IMR-90 (cell line): ENCODE results near the gene PIP4K2B. TPM values are rescaled to one million over a fixed set of nuclear protein-coding genes. Genes with fewer than 3 reads are reported as not detected.
A peak's percentile ranks its signal among the peaks of the same experiment; 100 is the strongest.

Experiments
- ATAC-seq: fragments of 200-7000 bp; cut with Tn5 transposase; 2 replicates; pipeline ENCODE4 v1.9.1; 2020; ENCODE audit warnings: low read depth, mild to moderate bottlenecking, moderate library complexity
- BruUV-seq: library from RNA; stranded (reverse); fragments of 400-500 nt; replicated peaks from 2 replicates; lab custom pipeline; 2021; lab: Mats Ljungman, UMichigan
- CTCF ChIA-PET: fragments of 300-600 bp; formaldehyde crosslinking; extraction: SDS; loops from one replicate; lab custom pipeline; 2021; ENCODE audit warnings: antibody characterized with exemption; lab: Yijun Ruan, JAX
- POLR2A ChIA-PET: fragments of 300-600 bp; sonication (Branson Sonifier 250); formaldehyde crosslinking; loops from one replicate; lab custom pipeline; 2022; ENCODE audit warnings: antibody characterized with exemption; ENCODE audit not compliant: unreplicated experiment; lab: Charles Lee
- DNase-seq: peaks from one replicate; pipeline ENCODE4 v3.0.0; 2013
- H2AFZ ChIP-seq: replicated peaks from 2 replicates; pipeline ENCODE3; 2013; ENCODE audit warnings: low read length, mild to moderate bottlenecking; ENCODE audit not compliant: poor library complexity
- H2AK5ac ChIP-seq: 2 replicates; pipeline ENCODE4 v1.6.1; 2013; ENCODE audit warnings: low read depth, low read length, inconsistent platforms
- H2AK9ac ChIP-seq: replicated peaks from 2 replicates; pipeline ENCODE3; 2013; ENCODE audit warnings: mild to moderate bottlenecking, low read depth, low read length, moderate library complexity; ENCODE audit not compliant: poor library complexity
- H2BK120ac ChIP-seq: 2 replicates; pipeline ENCODE4 v1.6.1; 2013; ENCODE audit warnings: low read depth, low read length, inconsistent platforms
- H2BK15ac ChIP-seq: 3 replicates; pipeline ENCODE4 v1.6.1; 2013; ENCODE audit warnings: low read depth, low read length, inconsistent platforms
- H2BK20ac ChIP-seq: 2 replicates; pipeline ENCODE4 v1.6.1; 2013; ENCODE audit warnings: low read depth, mild to moderate bottlenecking, inconsistent platforms, low read length, moderate library complexity
- H2BK5ac ChIP-seq: 2 replicates; pipeline ENCODE4 v1.6.1; 2013; ENCODE audit warnings: mild to moderate bottlenecking, low read depth, low read length, inconsistent platforms; ENCODE audit not compliant: poor library complexity, severe bottlenecking
- H3K14ac ChIP-seq: replicated peaks from 2 replicates; pipeline ENCODE4 v1.6.1; 2013; ENCODE audit warnings: low read depth, low read length, inconsistent platforms
- H3K18ac ChIP-seq: 2 replicates; pipeline ENCODE4 v1.6.1; 2013; ENCODE audit warnings: low read depth, low read length, control low read depth
- H3K23ac ChIP-seq: 2 replicates; pipeline ENCODE4 v1.6.1; 2013; ENCODE audit warnings: low read depth, low read length, inconsistent platforms
- H3K27ac ChIP-seq: 2 replicates; pipeline ENCODE4 v1.5.1; 2013; ENCODE audit warnings: mild to moderate bottlenecking, control low read depth, low read length; ENCODE audit not compliant: insufficient read depth
- H3K27me3 ChIP-seq: 2 replicates; pipeline ENCODE4 v1.6.1; 2013; ENCODE audit warnings: low read length; ENCODE audit not compliant: control insufficient read depth, insufficient read depth
- H3K36me3 ChIP-seq: 2 replicates; pipeline ENCODE4 v1.6.1; 2013; ENCODE audit warnings: low read length, mixed read lengths; ENCODE audit not compliant: control insufficient read depth, insufficient read depth
- H3K4ac ChIP-seq: 2 replicates; pipeline ENCODE4 v1.6.1; 2013; ENCODE audit warnings: low read depth, low read length, inconsistent platforms
- H3K4me1 ChIP-seq: 2 replicates; pipeline ENCODE4 v1.6.1; 2013; ENCODE audit warnings: low read length, mixed read lengths; ENCODE audit not compliant: control insufficient read depth, insufficient read depth
- H3K4me2 ChIP-seq: 2 replicates; pipeline ENCODE4 v1.6.1; 2013; ENCODE audit warnings: low read depth, mild to moderate bottlenecking, control low read depth, low read length, moderate library complexity
- H3K4me3 ChIP-seq: 2 replicates; pipeline ENCODE4 v1.5.1; 2013; ENCODE audit warnings: low read depth, mild to moderate bottlenecking, control low read depth, low read length, moderate library complexity; ENCODE audit not compliant: insufficient read depth
- H3K56ac ChIP-seq: 2 replicates; pipeline ENCODE4 v1.6.1; 2013; ENCODE audit warnings: low read length, inconsistent platforms; ENCODE audit not compliant: insufficient read depth; ENCODE audit errors: extremely low read depth
- H3K79me1 ChIP-seq, 2 experiments: 2 replicates each; pipeline ENCODE4 v1.6.1; 2013; ENCODE audit warnings: low read length in 2 of 2, inconsistent platforms in 1 of 2, low read depth in 1 of 2
- H3K9ac ChIP-seq: 2 replicates; pipeline ENCODE4 v1.6.1; 2013; ENCODE audit warnings: low read depth, low read length, control low read depth
- H3K9me1 ChIP-seq: 2 replicates; pipeline ENCODE4 v1.6.1; 2013; ENCODE audit warnings: low read length, inconsistent platforms; ENCODE audit not compliant: insufficient read depth
- H3K9me3 ChIP-seq: 2 replicates; pipeline ENCODE4 v1.6.1; 2013; ENCODE audit warnings: low read length; ENCODE audit not compliant: control insufficient read depth, insufficient read depth
- H4K20me1 ChIP-seq: 2 replicates; pipeline ENCODE4 v1.6.1; 2013; ENCODE audit warnings: low read length, inconsistent platforms; ENCODE audit not compliant: insufficient read depth
- H4K5ac ChIP-seq: 2 replicates; pipeline ENCODE4 v1.6.1; 2013; ENCODE audit warnings: mild to moderate bottlenecking, low read depth, low read length, control low read depth
- H4K8ac ChIP-seq, 2 experiments: 2 replicates each; pipeline ENCODE4 v1.6.1; 2013; ENCODE audit warnings: low read depth in 2 of 2, low read length in 2 of 2, control low read depth in 1 of 2, inconsistent platforms in 1 of 2
- H4K91ac ChIP-seq: 2 replicates; pipeline ENCODE4 v1.6.1; 2013; ENCODE audit warnings: low read depth, low read length, inconsistent platforms; ENCODE audit not compliant: insufficient read depth
- BHLHE40 ChIP-seq: fragments of 150-350 bp; IDR thresholded peaks from 2 replicates; pipeline ENCODE4 v1.6.1; 2016; ENCODE audit warnings: mild to moderate bottlenecking, low read depth, low read length
- CEBPB ChIP-seq: IDR thresholded peaks from 2 replicates; pipeline ENCODE4 v1.6.1; 2012; ENCODE audit warnings: low read depth, low read length, improper control_type of control experiment
- CHD1 ChIP-seq: IDR thresholded peaks from 2 replicates; pipeline ENCODE4 v1.6.1; 2012; ENCODE audit warnings: low read depth, low read length, improper control_type of control experiment
- CTCF ChIP-seq: conservative IDR thresholded peaks from 2 replicates; pipeline ENCODE4 v1.5.1; 2012; ENCODE audit warnings: mild to moderate bottlenecking, low read depth, low read length, improper control_type of control experiment
- ELK1 ChIP-seq: fragments of 150-350 bp; IDR thresholded peaks from 2 replicates; pipeline ENCODE4 v1.6.1; 2016; ENCODE audit warnings: low read depth, mild to moderate bottlenecking, low read length, moderate library complexity, borderline replicate concordance
- FOS ChIP-seq: fragments of 150-350 bp; IDR thresholded peaks from 2 replicates; pipeline ENCODE4 v1.6.1; 2016; ENCODE audit warnings: low read depth, low read length
- MAFK ChIP-seq: IDR thresholded peaks from 2 replicates; pipeline ENCODE4 v1.6.1; 2012; ENCODE audit warnings: low read depth, low read length, improper control_type of control experiment
- MAZ ChIP-seq: IDR thresholded peaks from 2 replicates; pipeline ENCODE4 v1.6.1; 2012; ENCODE audit warnings: low read depth, mild to moderate bottlenecking, low read length, improper control_type of control experiment, moderate library complexity, borderline replicate concordance
- MXI1 ChIP-seq: IDR thresholded peaks from 2 replicates; pipeline ENCODE4 v1.6.1; 2012; ENCODE audit warnings: low read depth, mild to moderate bottlenecking, low read length, moderate library complexity, borderline replicate concordance
- NFE2L2 ChIP-seq: fragments of 150-350 bp; IDR thresholded peaks from 2 replicates; pipeline ENCODE4 v1.6.1; 2016; ENCODE audit warnings: low read depth, mild to moderate bottlenecking, low read length
- POLR2A ChIP-seq: IDR thresholded peaks from 2 replicates; pipeline ENCODE4 v1.6.1; 2012; ENCODE audit warnings: mild to moderate bottlenecking, low read depth, low read length
- RAD21 ChIP-seq: IDR thresholded peaks from 2 replicates; pipeline ENCODE4 v1.6.1; 2012; ENCODE audit warnings: low read length, improper control_type of control experiment
- RCOR1 ChIP-seq: IDR thresholded peaks from 2 replicates; pipeline ENCODE4 v1.6.1; 2012; ENCODE audit warnings: mild to moderate bottlenecking, low read length, improper control_type of control experiment; ENCODE audit not compliant: insufficient replicate concordance
- RFX5 ChIP-seq: IDR thresholded peaks from 2 replicates; pipeline ENCODE4 v1.8.0; 2012; ENCODE audit warnings: low read depth, mild to moderate bottlenecking, low read length, moderate library complexity
- SMC3 ChIP-seq: fragments of 150-350 bp; IDR thresholded peaks from 2 replicates; pipeline ENCODE4 v1.6.1; 2016; ENCODE audit warnings: low read depth, mild to moderate bottlenecking, antibody characterized with exemption, low read length, moderate library complexity
- WGBS, 2 experiments: methylation state at CpG; one replicate each; pipeline versions ENCODE4 v1.1.5 to v1.1.7; 2013; ENCODE audit warnings: missing lambda C conversion rate in 2 of 2; ENCODE audit not compliant: insufficient read length in 1 of 2; ENCODE audit errors: extremely low coverage in 2 of 2; 5-methylcytosine and 5-hydroxymethylcytosine counted together
- dilution Hi-C: fragments of 300-500 bp; cut with HindIII; formaldehyde crosslinking; loops from one replicate; pipeline ENCODE4 v1.14.3; 2018; ENCODE audit warnings: low sequenced_read_pairs; ENCODE audit not compliant: unreplicated experiment
- in situ Hi-C: fragments of 300-500 bp; cut with MboI; formaldehyde crosslinking; loops from 3 replicates; pipeline ENCODE4 v1.14.3; 2019; ENCODE audit warnings: low sequenced_read_pairs, inconsistent platforms, mixed read lengths
- intact Hi-C: fragments of 100-400 bp; cut with micrococcal nuclease; formaldehyde crosslinking; loops from 2 replicates; pipeline ENCODE4 v1.10.0; 2022
- polyA plus RNA-seq, 3 experiments: library from polyadenylated mRNA; depleted of rRNA; stranded (reverse); fragments of >200 nt; gene quantifications; 2 replicates each; pipeline ENCODE4 v1.2.3, GENCODE V29; 2012; ENCODE audit warnings: low replicate concordance in 1 of 3
- total RNA-seq: library from RNA; depleted of rRNA; stranded (reverse); fragments of >200 nt; gene quantifications from 2 replicates; pipeline ENCODE4 v1.2.3, GENCODE V29; 2012

The PIP4K2B gene
- total and polyA plus RNA-seq, 2 of the 4 experiments (the other 2 are of a cell fraction), result 40.0 to 40.2 TPM

DNA sequence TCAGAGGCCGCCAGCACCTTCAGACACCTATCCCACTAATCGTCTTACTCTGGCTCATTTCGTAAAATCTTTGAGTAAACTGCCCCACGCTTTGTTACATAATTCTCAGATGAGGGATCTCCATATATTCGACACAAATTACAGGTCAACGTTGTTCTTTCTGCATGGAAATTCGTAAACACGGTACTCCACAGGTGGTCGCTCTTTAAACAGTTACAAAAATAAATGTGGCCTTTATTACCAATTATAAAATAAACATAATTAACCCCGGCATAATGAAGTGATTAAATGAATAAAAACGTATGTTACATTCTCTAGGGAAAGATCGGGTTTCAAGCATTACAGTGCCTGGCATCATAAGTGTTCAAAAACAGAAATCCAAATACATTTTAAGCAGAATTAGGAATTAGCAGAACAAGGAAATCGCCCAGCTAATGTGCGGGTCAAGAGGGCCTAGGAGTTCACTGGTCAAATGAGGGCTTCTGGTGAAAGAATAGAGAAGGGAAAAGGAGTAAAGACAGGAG is 943 bp upstream of the PIP4K2B start:
- no peak overlapping the region for H3K9ac ChIP-seq
- no TSS peak for BruUV-seq
- POLR2A ChIA-PET, result no interaction called here
- ATAC-seq (no peak), DNase-seq (no peak)
- CTCF ChIA-PET, result no interaction called here
- peak overlapping the region; percentile 11 to 32; a peak in 2 of 4 replicates for H4K8ac ChIP-seq
- no peak overlapping the region for H3K27ac ChIP-seq
- H2AK5ac ChIP-seq, result peak overlapping the region; percentile 83; the same call in 1 of the 2 replicates
- H3K4me2 ChIP-seq, result peak overlapping the region; percentile 83
- H3K4ac ChIP-seq, result no peak overlapping the region
- H3K14ac ChIP-seq, result no peak overlapping the region
- dilution Hi-C loops, result no loop called here
- no peaks in the 10 kb centered on the region for H3K27me3 ChIP-seq
- intact Hi-C loops, result loop anchor here (1.0 kb wide), 1 partner anchor 25 kb away; the partner anchor contains the start of gene CWC25
- H2BK20ac ChIP-seq, result no peak overlapping the region
- peaks cover 33% of the 10 kb centered on the region for H4K20me1 ChIP-seq
- H3K4me3 ChIP-seq, result peak overlapping the region; percentile 55
- no peak for TF ChIP-seq ELK1
- no peak for TF ChIP-seq CHD1
- no peak for TF ChIP-seq MAZ
- TF ChIP-seq RFX5, result no peak
- TF ChIP-seq FOS, result no peak
- TF ChIP-seq CEBPB, result no peak
- TF ChIP-seq POLR2A, result no peak
- TF ChIP-seq CTCF, result no peak
- no peak for TF ChIP-seq MXI1
- TF ChIP-seq SMC3, result no peak
- TF ChIP-seq MAFK, result no peak
- TF ChIP-seq BHLHE40, result no peak
- no peak for TF ChIP-seq NFE2L2
- no peak for TF ChIP-seq RCOR1
- TF ChIP-seq RAD21, result no peak
- no peaks in the 10 kb centered on the region for H3K9me3 ChIP-seq
- peaks cover 6 to 41% of the 10 kb centered on the region in 2 experiments; a peak in 3 of 4 replicates for H3K79me1 ChIP-seq
- WGBS, 2 experiments, result 49% methylated on average over 3 of the region's 14 CpGs; no CpG with 5 or more reads in 1 of the 2 experiments
- no peak overlapping the region for H2BK120ac ChIP-seq
- H3K56ac ChIP-seq, result no peak overlapping the region
- H2AK9ac ChIP-seq, result peak overlapping the region; percentile 98
- no peak overlapping the region for H4K91ac ChIP-seq
- H2BK5ac ChIP-seq, result no peak overlapping the region
- H3K23ac ChIP-seq, result no peak overlapping the region
- in situ Hi-C loops, result no loop called here
- peaks cover 13% of the 10 kb centered on the region for H3K4me1 ChIP-seq
- peaks cover 22% of the 10 kb centered on the region for H3K9me1 ChIP-seq
- H4K5ac ChIP-seq, result no peak overlapping the region
- H2BK15ac ChIP-seq, result no peak overlapping the region
- H2AFZ ChIP-seq, result peak overlapping the region; percentile 97
- no peak overlapping the region for H3K18ac ChIP-seq
- H3K36me3 ChIP-seq, result peaks cover 28% of the 10 kb centered on the region
